HCT116 (cell line): Measurements from ENCODE around the gene C1S. TPM values are rescaled to one million over a fixed set of nuclear protein-coding genes. Genes with fewer than 3 reads are reported as not detected.

Source experiments
- ATAC-seq: fragments of 200-7000 bp; cut with Tn5 transposase; 2 replicates; pipeline ENCODE4 v1.9.1; 2020; ENCODE audit warnings: mild to moderate bottlenecking, moderate library complexity
- BruUV-seq: library from RNA; stranded (reverse); fragments of 400-500 nt; replicated peaks from 2 replicates; lab custom pipeline; 2021; lab: Mats Ljungman, UMichigan
- CTCF ChIA-PET: fragments of 300-600 bp; sonication (Branson Sonifier 250); formaldehyde crosslinking; loops from one replicate; lab custom pipeline; 2021; ENCODE audit warnings: antibody characterized with exemption; lab: Charles Lee
- POLR2A ChIA-PET: fragments of 300-600, 350-600 bp; sonication (Branson Sonifier 250); formaldehyde crosslinking; loops from one replicate; lab custom pipeline; 2021; ENCODE audit warnings: antibody characterized with exemption; lab: Charles Lee
- RAD21 ChIA-PET, 2 experiments: fragments of 300-600 bp; sonication (Branson Sonifier 250); formaldehyde crosslinking; loops; one replicate each; lab custom pipeline; 2023; ENCODE audit warnings: low total read pairs in 2 of 2; ENCODE audit not compliant: uncharacterized antibody in 2 of 2, unreplicated experiment in 2 of 2, low non-redundant PET in 1 of 2; lab: Charles Lee
- DNase-seq: peaks from one replicate; pipeline ENCODE4 v3.0.0-alpha.2; 2010; ENCODE audit warnings: low read depth, low spot score
- H2AFZ ChIP-seq: fragments of 200-600 bp; shearing (Covaris generic), sonication (generic); 2 replicates; pipeline ENCODE4 v1.6.1; 2017; ENCODE audit warnings: low read depth, mixed run types, mixed read lengths, antibody characterized with exemption, low read length; ENCODE audit not compliant: poor library complexity, severe bottlenecking
- H3K27ac ChIP-seq: 2 replicates; pipeline ENCODE4 v1.5.1; 2012; ENCODE audit warnings: low read depth, low read length
- H3K27me3 ChIP-seq: fragments of 200-600 bp; sonication (generic); 2 replicates; pipeline ENCODE4 v1.6.1; 2016; ENCODE audit warnings: mixed run types, low read length, mixed read lengths; ENCODE audit not compliant: insufficient read depth
- H3K36me3 ChIP-seq, 2 experiments: fragments of 200-500 bp in 1 of 2; fragments of 200-600 bp in 1 of 2; sonication (Bioruptor generic) in 1 of 2; sonication (generic) in 1 of 2; 2 replicates each; pipeline versions ENCODE4 v1.5.1 to v1.6.1; 2014 to 2016; ENCODE audit warnings: low read length in 2 of 2, inconsistent platforms in 1 of 2, mixed read lengths in 1 of 2, mixed run types in 1 of 2; ENCODE audit not compliant: insufficient read depth in 2 of 2, control insufficient read depth in 1 of 2
- H3K4me1 ChIP-seq, 2 experiments: fragments of 200-600 bp in 1 of 2; sonication (generic) in 1 of 2; 2 replicates each; pipeline versions ENCODE4 v1.5.1 to v1.6.1; 2012 to 2017; ENCODE audit warnings: low read length in 2 of 2, inconsistent platforms in 1 of 2, mild to moderate bottlenecking in 1 of 2, mixed read lengths in 1 of 2, mixed run types in 1 of 2, moderate library complexity in 1 of 2; ENCODE audit not compliant: insufficient read depth in 2 of 2, control insufficient read depth in 1 of 2
- H3K4me2 ChIP-seq: fragments of 200-600 bp; sonication (generic); 2 replicates; pipeline ENCODE4 v1.6.1; 2017; ENCODE audit warnings: mixed run types, low read length, mixed read lengths
- H3K4me3 ChIP-seq, 2 experiments: fragments of 200-600 bp in 1 of 2; sonication (generic) in 1 of 2; replicated peaks in 1 of 2; 2 replicates each; pipeline ENCODE4 v1.5.1; 2011 to 2016; ENCODE audit warnings: low read length in 2 of 2, control low read depth in 1 of 2, low read depth in 1 of 2, mild to moderate bottlenecking in 1 of 2, mixed read lengths in 1 of 2, mixed run types in 1 of 2
- H3K79me2 ChIP-seq: fragments of 200-600 bp; sonication (generic); 2 replicates; pipeline ENCODE4 v1.6.1; 2017; ENCODE audit warnings: mild to moderate bottlenecking, mixed run types, low read length, moderate library complexity, mixed read lengths; ENCODE audit not compliant: insufficient read depth
- H3K9ac ChIP-seq: fragments of 200-600 bp; sonication (generic); 2 replicates; pipeline ENCODE4 v1.6.1; 2016; ENCODE audit warnings: low read length, mixed read lengths
- H3K9me2 ChIP-seq: fragments of 200-600 bp; sonication (generic), shearing (Covaris generic); 2 replicates; pipeline ENCODE4 v1.6.1; 2017; ENCODE audit warnings: mixed run types, mild to moderate bottlenecking, moderate library complexity; ENCODE audit not compliant: insufficient read depth
- H3K9me3 ChIP-seq, 2 experiments: fragments of 200-500 bp in 1 of 2; fragments of 200-600 bp in 1 of 2; sonication (Bioruptor generic) in 1 of 2; sonication (generic) in 1 of 2; 2 replicates each; pipeline ENCODE4 v1.6.1; 2014 to 2017; ENCODE audit warnings: low read length in 2 of 2, mixed read lengths in 2 of 2, inconsistent platforms in 1 of 2, low read depth in 1 of 2, mild to moderate bottlenecking in 1 of 2, mixed run types in 1 of 2, moderate library complexity in 1 of 2; ENCODE audit not compliant: control insufficient read depth in 1 of 2, insufficient read depth in 1 of 2
- H4K20me1 ChIP-seq: fragments of 200-600 bp; sonication (generic), shearing (Covaris generic); 2 replicates; pipeline ENCODE4 v1.6.1; 2017; ENCODE audit warnings: mixed run types, mild to moderate bottlenecking, moderate library complexity; ENCODE audit not compliant: insufficient read depth
- CBX3 ChIP-seq: IDR thresholded peaks from 2 replicates; pipeline ENCODE4 v1.6.1; 2012; ENCODE audit warnings: low read depth
- CEBPB ChIP-seq: IDR thresholded peaks from 2 replicates; pipeline ENCODE4 v1.6.1; 2012; ENCODE audit warnings: low read depth
- EGR1 ChIP-seq: IDR thresholded peaks from 2 replicates; pipeline ENCODE4 v1.6.1; 2012; ENCODE audit warnings: low read depth
- EZH2phosphoT487 ChIP-seq: fragments of 200-600 bp; IDR thresholded peaks from 2 replicates; pipeline ENCODE4 v1.6.1; 2018; ENCODE audit warnings: antibody characterized with exemption, borderline replicate concordance
- FOSL1 ChIP-seq: IDR thresholded peaks from 2 replicates; pipeline ENCODE4 v1.6.1; 2012; ENCODE audit warnings: low read depth
- JUND ChIP-seq: IDR thresholded peaks from 2 replicates; pipeline ENCODE4 v1.6.1; 2012
- POLR2A ChIP-seq: IDR thresholded peaks from 2 replicates; pipeline ENCODE4 v1.7.0; 2011; ENCODE audit warnings: borderline replicate concordance; ENCODE audit not compliant: insufficient read depth, insufficient read length; ENCODE audit errors: extremely low read depth
- POLR2AphosphoS5 ChIP-seq: IDR thresholded peaks from 2 replicates; pipeline ENCODE4 v1.6.1; 2011; ENCODE audit warnings: mild to moderate bottlenecking, low read depth, low read length, moderate library complexity
- RAD21 ChIP-seq: IDR thresholded peaks from 2 replicates; pipeline ENCODE4 v1.6.1; 2012; ENCODE audit warnings: low read depth, mild to moderate bottlenecking
- YY1 ChIP-seq: IDR thresholded peaks from 2 replicates; pipeline ENCODE4 v1.6.1; 2011; ENCODE audit warnings: low read length, low read depth, moderate library complexity, mild to moderate bottlenecking; ENCODE audit not compliant: insufficient replicate concordance; ENCODE audit errors: extremely low read depth
- ZFX ChIP-seq: fragments of 450-650 bp; IDR thresholded peaks from 2 replicates; pipeline ENCODE4 v1.6.1; 2017
- ZNF274 ChIP-seq: fragments of 200-500 bp; sonication (Bioruptor generic); IDR thresholded peaks from 2 replicates; pipeline ENCODE4 v1.6.1; 2014; ENCODE audit warnings: mild to moderate bottlenecking, low read depth, low read length, inconsistent platforms
- intact Hi-C: fragments of 100-400 bp; cut with micrococcal nuclease; formaldehyde crosslinking; loops from 2 replicates; pipeline ENCODE4 v1.10.0; 2022
- total RNA-seq: library from RNA; stranded (reverse); gene quantifications from one replicate; pipeline ENCODE4 v1.2.1, GENCODE V29; 2021; ENCODE audit not compliant: unreplicated experiment
- TF ChIP-seq, protein P1 (sequence below), 3 experiments: fragments of 200-600 bp in 1 of 3; sonication (generic) in 1 of 3; IDR thresholded peaks in 2 of 3; conservative IDR thresholded peaks in 1 of 3; 2 replicates each; pipeline ENCODE4 v1.5.1; 2012 to 2017; ENCODE audit warnings: low read depth in 2 of 3, low read length in 2 of 3, antibody characterized with exemption in 1 of 3, borderline replicate concordance in 1 of 3, control low read depth in 1 of 3, mild to moderate bottlenecking in 1 of 3, mixed read lengths in 1 of 3, mixed run types in 1 of 3, moderate library complexity in 1 of 3; ENCODE audit not compliant: insufficient read depth in 1 of 3
- TF ChIP-seq, protein P2 (sequence below): IDR thresholded peaks from 2 replicates; pipeline ENCODE4 v1.6.1; 2012
- TF ChIP-seq, protein P3 (sequence below): IDR thresholded peaks from 2 replicates; pipeline ENCODE4 v1.6.1; 2012; ENCODE audit warnings: low read depth
- TF ChIP-seq, protein P4 (sequence below): IDR thresholded peaks from 2 replicates; pipeline ENCODE4 v1.6.1; 2011; ENCODE audit warnings: mild to moderate bottlenecking, low read length, moderate library complexity; ENCODE audit not compliant: insufficient replicate concordance; ENCODE audit errors: extremely low read depth
- TF ChIP-seq, protein P5 (sequence below): IDR thresholded peaks from 2 replicates; pipeline ENCODE4 v1.6.1; 2012

The C1S gene
- total RNA-seq, 1 experiment from 2014 or later = 2.4 TPM

DNA sequence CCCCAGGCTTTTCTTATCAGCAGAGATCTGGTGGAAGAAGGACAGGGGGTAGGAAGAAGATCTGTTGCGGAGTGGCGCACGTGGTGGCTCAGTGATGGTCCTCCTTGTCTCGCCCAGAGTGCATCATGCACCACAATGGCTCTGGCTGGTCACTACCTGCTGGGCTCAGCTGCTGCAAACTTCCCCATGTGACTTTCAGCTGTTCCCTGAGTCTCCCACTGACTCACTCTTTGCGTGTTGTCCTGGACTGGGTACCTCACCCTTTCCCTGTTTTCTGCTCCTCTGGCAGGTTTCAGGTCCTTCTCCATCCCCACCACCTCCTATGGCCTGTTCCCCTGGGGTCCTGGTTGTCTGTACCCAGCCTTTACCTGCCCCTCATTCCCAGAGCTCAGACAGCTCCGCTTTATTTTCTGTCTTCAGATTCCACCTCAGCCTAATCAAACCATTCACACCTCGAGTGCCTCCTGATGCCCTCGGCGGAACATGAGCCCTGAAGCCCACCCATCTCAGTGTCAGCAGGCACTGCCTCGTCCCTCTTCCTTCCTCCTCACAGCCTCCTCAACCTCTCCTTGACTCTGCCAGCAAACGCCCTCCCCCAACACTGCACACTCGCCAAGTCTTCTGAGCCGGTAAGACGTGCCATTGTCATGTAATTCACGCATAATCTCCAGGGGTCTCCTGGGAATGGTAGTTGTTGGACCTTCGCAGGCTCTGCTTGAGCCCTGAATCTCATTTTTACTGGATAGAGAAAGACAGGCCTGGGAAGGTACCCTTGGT is 29.9 kb downstream of the C1S start:
- intact Hi-C loops = loop anchor here (5.0 kb wide), 1 partner anchor 118 kb away; the partner anchor contains the start of genes EMG1 and PHB2
- ChIA-PET CTCF (interaction anchor here (1.1 kb wide), 1 partner anchor 218 kb away, joined by 3 read pairs; the partner anchor contains the start of gene SPSB2), RAD21 (no interaction called here), POLR2A (interaction anchor here (1.1 to 1.7 kb wide), 2 partner anchors 129 to 147 kb away, joined by 3 to 4 read pairs; partner anchors contain the start of genes C12orf57 and RNU7-1)
- Histone ChIP-seq H2AFZ (no peak overlapping the region), H3K79me2 (no peaks in the 10 kb centered on the region), H3K4me2 (no peak overlapping the region), H3K9ac (no peak overlapping the region), H3K9me3 (no peaks in the 10 kb centered on the region), H4K20me1 (no peaks in the 10 kb centered on the region), H3K4me1 (peaks cover 0 to 6% of the 10 kb centered on the region in 2 experiments; a peak in 1 of 4 replicates), H3K27me3 (0 out of 2 replicates have a peak, but pooled peaks cover 4% of the 10 kb centered on the region), H3K27ac (no peak overlapping the region), H3K4me3 (no peak overlapping the region), H3K9me2 (no peaks in the 10 kb centered on the region), H3K36me3 (no peaks in the 10 kb centered on the region)
- no TSS peak for BruUV-seq
- DNase-seq (no peak), ATAC-seq (no peak)
- TF ChIP-seq EGR1 (no peak), RAD21 (no peak), EZH2phosphoT487 (no peak), YY1 (no peak), ZNF274 (no peak), CBX3 (no peak), POLR2A (no peak), ZFX (no peak), JUND (no peak), POLR2AphosphoS5 (no peak), FOSL1 (no peak), CEBPB (no peak)
- TF ChIP-seq, protein P1, sequence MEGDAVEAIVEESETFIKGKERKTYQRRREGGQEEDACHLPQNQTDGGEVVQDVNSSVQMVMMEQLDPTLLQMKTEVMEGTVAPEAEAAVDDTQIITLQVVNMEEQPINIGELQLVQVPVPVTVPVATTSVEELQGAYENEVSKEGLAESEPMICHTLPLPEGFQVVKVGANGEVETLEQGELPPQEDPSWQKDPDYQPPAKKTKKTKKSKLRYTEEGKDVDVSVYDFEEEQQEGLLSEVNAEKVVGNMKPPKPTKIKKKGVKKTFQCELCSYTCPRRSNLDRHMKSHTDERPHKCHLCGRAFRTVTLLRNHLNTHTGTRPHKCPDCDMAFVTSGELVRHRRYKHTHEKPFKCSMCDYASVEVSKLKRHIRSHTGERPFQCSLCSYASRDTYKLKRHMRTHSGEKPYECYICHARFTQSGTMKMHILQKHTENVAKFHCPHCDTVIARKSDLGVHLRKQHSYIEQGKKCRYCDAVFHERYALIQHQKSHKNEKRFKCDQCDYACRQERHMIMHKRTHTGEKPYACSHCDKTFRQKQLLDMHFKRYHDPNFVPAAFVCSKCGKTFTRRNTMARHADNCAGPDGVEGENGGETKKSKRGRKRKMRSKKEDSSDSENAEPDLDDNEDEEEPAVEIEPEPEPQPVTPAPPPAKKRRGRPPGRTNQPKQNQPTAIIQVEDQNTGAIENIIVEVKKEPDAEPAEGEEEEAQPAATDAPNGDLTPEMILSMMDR (IDR thresholded peaks at IDR 0.05 in 2 of 3, conservative IDR thresholded peaks at IDR 0.05 in 1 of 3; ENCODE audit: borderline replicate concordance in 1 of 3, insufficient read depth in 1 of 3, low read depth in 2 of 3, low read length in 2 of 3) = no peak
- TF ChIP-seq, protein P2, sequence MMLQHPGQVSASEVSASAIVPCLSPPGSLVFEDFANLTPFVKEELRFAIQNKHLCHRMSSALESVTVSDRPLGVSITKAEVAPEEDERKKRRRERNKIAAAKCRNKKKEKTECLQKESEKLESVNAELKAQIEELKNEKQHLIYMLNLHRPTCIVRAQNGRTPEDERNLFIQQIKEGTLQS = no peak
- TF ChIP-seq, protein P3, sequence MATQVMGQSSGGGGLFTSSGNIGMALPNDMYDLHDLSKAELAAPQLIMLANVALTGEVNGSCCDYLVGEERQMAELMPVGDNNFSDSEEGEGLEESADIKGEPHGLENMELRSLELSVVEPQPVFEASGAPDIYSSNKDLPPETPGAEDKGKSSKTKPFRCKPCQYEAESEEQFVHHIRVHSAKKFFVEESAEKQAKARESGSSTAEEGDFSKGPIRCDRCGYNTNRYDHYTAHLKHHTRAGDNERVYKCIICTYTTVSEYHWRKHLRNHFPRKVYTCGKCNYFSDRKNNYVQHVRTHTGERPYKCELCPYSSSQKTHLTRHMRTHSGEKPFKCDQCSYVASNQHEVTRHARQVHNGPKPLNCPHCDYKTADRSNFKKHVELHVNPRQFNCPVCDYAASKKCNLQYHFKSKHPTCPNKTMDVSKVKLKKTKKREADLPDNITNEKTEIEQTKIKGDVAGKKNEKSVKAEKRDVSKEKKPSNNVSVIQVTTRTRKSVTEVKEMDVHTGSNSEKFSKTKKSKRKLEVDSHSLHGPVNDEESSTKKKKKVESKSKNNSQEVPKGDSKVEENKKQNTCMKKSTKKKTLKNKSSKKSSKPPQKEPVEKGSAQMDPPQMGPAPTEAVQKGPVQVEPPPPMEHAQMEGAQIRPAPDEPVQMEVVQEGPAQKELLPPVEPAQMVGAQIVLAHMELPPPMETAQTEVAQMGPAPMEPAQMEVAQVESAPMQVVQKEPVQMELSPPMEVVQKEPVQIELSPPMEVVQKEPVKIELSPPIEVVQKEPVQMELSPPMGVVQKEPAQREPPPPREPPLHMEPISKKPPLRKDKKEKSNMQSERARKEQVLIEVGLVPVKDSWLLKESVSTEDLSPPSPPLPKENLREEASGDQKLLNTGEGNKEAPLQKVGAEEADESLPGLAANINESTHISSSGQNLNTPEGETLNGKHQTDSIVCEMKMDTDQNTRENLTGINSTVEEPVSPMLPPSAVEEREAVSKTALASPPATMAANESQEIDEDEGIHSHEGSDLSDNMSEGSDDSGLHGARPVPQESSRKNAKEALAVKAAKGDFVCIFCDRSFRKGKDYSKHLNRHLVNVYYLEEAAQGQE = no peak
- TF ChIP-seq, protein P4, sequence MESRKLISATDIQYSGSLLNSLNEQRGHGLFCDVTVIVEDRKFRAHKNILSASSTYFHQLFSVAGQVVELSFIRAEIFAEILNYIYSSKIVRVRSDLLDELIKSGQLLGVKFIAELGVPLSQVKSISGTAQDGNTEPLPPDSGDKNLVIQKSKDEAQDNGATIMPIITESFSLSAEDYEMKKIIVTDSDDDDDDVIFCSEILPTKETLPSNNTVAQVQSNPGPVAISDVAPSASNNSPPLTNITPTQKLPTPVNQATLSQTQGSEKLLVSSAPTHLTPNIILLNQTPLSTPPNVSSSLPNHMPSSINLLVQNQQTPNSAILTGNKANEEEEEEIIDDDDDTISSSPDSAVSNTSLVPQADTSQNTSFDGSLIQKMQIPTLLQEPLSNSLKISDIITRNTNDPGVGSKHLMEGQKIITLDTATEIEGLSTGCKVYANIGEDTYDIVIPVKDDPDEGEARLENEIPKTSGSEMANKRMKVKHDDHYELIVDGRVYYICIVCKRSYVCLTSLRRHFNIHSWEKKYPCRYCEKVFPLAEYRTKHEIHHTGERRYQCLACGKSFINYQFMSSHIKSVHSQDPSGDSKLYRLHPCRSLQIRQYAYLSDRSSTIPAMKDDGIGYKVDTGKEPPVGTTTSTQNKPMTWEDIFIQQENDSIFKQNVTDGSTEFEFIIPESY = no peak
- TF ChIP-seq, protein P5, sequence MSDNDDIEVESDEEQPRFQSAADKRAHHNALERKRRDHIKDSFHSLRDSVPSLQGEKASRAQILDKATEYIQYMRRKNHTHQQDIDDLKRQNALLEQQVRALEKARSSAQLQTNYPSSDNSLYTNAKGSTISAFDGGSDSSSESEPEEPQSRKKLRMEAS = no peak
